Measurements from ENCODE around the gene PLEKHA5.

PLEKHA5 gene

DNA sequence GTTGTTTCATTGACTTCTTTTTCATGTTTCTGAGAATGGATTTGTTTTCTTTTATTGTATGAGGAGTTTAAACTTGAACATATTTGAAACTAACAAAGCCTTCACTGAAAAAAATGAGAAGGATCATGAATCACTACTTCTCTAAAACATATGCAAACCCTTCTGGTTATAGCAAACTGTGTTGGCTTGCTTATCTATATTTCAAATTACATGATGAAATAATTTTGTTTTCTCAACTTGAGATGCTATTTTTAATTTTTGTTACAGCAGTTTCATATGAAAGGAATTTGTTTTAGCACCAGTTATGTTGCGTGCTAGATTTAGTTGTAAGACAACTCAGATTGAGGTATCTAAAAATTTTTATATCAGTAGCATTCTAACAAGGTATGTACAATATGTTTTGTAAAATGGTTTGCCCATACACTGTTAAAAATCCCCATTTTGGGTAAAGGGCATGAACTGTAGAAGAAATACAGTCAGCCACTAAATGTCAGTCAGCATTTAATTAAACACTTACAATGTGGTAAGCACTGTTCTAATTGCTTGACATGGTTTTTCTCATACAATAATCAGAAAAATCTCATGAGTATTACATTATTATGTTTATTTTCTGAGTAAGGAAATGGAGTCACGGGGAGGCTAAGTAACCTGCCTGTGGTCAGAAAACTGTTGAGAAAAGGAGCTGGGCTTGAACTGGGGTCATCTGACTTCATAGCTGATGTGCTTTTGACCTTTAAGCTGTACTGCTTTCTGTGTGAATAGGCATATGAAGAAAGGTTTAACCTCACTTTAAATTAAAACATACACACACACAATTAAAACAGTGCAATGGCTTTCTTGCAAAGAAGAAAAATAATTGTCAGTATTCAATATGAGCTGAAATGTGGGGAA, 105.7 kb downstream of the PLEKHA5 start:
- DNase-seq, result no peak

DNA sequence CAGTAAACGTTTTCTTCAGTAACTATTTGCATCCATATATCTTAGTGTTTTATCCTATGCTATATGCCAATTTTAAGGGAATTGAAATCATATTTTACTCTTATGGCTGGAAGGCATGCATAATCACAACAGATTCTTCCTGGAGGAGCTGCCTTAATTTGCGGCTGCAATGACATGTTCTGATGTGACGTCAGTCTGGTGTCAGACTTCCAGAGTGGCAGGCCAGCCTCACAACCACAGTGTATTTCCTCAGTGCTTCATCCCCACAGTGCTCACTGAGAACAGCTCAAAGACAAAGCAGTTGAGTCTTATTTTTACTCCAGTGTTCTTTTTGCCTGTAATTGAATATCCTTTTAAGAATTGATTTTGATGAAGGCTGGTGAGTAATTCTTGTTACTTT, 107.1 kb downstream of the PLEKHA5 start:
- no peak for DNase-seq

DNA sequence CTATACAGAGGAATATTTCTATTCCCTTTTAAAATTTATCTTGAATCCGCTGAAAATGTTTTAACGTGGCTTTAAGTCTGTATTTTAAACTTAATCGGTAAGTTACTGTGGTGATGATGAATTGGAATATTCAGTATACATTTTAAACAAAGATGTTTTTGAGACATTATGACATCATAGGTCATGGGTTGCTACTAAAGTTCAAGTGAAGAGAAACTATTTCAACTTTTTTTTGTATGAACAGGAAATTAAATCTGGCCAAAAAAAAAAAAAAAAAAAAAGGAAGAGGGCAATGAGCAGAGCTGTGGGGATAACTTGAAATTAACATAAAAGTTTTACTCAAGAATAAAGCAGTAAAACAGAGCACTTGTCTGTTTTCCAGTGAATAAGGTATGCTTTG, 109.0 kb downstream of the PLEKHA5 start:
- DNase-seq, result no peak

DNA sequence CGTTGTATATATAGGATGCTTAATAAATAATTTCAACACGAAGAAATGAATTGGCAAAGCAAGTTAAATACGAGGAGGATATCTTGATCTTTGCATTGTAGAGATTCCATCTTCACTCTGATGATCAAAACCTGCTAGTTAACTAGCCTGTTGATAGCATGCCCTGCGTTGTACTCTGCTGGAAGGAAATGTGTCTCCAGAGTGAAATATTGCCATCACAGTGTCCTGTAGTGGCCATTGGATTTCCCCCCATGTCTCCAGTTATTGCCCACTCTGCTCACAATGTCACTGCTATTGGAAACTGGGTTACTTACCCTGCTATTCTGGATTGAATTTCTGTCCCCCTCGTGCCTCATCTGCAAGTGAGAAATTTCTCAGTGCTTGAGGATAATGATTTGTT, 109.6 kb downstream of the PLEKHA5 start:
- DNase-seq, result no peak

DNA sequence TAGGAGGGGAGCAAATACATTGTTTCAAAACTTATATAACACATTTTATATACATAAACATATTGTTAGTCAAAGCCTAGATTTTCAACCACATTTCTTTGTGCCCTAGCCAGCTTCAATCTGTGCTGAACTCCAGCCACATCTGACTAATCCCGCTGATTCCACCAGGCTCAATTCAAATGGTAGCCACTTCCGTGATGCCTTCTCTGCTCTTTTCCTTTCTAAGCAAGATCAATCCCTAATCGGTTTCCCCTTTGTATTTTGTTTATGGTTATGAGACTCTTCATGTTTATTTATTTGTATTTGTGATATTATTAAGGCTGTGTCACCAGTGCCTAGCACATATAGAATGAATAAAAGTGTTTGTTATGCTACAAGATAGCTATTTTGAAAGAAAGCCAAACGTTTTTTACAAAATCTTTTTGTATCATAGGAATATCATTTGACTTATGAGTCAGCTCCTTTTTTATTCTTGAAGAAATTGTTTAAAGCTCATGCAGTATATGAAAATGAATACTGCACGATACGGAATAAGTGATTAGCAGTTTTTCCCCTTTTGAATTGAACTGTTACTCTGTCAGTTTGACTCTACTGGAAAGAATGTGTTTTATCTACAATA, 110.2 kb downstream of the PLEKHA5 start:
- DNase-seq, result no peak

DNA sequence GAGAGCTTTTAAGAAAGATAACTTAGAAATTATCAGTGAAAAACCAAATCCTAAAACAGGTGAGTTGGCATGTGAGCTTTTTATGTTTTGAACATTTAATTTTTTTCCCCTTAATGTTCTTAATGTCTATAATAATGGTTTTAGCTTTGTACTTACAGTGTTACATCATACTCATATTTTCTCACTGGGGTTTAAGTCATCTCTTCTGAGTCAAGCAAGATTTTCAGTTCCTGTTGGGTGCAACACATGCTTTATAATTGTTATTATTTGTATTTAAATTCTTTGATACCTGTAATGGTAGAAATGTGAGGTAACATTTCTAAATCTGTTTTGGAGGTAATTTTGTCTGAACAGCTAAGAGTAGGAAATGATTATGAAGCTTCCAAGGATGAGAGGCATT, 113.0 kb downstream of the PLEKHA5 start:
- no peak for DNase-seq

DNA sequence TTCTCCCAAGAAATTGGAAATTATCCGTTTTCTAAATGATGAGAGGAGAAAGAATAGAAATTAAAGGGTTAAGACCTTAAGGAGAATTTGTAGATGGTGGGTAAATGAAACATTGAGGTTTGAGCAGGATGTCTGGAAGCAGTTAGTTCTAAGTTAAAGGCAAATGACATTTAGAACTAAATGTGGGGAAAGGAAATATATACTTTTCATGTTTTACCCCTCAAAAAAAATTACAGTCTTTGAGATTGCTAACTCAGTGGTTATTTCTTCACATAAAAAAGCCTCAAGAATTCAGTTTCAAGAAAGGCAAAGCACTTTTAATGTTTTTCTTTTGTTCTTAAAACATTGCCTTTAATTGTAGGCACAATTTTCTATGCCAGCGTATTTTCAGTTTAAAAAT, 114.0 kb downstream of the PLEKHA5 start:
- DNase-seq, result no peak

DNA sequence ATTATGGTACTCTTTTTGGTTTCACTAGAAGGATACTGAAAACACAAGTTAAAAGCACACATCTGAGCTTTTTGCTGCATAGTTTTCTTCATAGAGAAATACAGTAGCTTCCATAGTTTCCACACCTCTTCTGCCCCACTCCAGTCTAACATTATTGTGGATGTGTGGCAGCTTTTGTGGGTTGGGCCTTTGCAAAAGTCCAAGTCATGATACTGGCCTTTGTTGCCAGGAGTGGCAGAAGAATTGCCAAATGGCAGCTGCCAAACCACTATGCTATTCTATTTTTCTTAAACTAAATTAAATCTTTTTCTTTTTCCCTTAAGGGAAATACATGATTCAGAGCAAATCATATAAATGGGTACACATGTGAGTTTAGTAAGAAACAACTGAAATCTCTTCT, 114.8 kb downstream of the PLEKHA5 start:
- no peak for DNase-seq

DNA sequence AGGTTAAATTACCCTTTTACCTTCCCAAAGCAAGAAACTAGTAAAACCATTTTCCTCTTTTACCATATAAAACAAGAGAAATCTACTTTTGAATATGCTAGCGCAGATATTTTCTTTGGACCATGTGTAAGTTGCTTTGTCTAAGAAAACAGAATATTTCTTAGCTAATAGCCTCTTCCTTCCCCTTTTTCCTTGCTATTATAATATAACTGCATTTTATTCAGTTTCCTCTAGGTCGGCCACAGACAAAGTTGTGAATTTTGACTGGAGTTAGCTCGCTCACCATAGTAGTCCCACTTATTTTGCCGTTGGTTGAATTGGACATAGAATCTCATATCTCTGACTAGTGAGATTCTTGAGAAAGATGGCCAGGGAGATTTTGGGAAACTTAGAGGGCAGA, 115.6 kb downstream of the PLEKHA5 start:
- DNase-seq, result no peak

DNA sequence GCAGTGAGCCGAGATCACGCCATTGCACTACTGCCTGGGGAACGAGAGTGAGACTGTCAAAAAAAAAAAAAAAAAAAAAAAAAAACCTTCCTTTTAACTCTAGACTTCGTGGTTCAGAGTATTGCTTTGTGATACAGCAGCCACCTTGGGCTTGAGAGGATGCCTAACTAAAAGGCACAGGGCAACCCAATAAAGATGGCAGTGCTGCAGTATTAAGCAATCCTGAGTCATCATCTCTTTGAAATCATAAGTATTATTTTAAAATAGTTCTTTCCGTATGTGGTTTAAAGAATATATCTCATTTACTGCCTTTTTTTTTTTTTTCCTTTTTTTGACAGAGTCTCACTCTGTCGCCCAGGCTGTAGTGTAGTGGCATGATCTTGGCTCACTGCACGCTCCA, 116.1 kb downstream of the PLEKHA5 start:
- no peak for DNase-seq

DNA sequence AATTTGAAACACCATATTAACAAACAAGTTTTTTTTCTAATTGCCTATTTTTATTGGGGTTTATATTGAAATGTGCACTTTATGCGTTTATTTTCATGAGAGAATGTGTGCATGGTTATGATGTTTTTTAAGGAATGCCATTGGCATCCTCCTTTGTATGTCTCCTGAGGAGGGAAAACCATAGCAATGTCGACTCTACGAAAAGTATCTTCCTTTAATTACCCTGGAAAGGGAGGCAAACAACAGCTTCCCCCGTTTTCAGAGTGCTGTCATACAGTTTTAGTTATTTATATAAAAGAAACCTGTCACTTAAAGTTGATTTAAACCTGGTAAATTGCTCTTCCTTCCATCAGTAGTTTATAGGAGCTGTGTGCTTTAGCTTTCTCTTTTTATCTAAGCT, 117.4 kb downstream of the PLEKHA5 start:
- no peak for DNase-seq

DNA sequence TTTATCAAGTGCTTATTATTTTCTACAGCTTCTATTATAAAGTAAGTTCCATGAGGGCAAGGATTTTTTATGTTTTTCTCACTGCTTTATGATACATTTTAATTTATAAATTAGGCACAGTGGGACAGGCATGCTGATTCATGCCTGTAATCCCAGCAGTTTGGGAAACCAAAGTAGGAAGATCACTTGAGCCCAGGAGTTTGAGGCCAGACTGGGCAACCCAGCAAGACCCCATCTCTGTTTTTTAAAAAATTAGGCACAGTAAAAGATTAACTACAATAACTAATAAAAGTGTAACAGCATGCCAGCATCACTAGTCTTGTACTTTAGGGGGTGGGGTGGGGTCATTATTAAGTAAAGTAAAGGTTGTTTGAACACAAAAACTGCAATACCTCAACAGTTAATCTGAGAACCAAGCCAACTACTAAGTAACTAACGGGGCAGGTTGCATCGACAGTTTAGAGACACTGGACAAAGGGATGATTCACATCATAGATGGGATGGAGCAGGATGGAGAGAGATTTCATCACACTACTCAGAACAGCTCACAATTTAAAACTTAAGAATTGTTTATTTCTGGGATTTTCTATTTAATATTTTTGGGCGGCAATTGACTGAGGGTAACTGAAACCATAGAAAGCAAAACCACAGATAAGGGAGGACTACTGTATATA, 119.5 kb downstream of the PLEKHA5 start:
- DNase-seq, result no peak

DNA sequence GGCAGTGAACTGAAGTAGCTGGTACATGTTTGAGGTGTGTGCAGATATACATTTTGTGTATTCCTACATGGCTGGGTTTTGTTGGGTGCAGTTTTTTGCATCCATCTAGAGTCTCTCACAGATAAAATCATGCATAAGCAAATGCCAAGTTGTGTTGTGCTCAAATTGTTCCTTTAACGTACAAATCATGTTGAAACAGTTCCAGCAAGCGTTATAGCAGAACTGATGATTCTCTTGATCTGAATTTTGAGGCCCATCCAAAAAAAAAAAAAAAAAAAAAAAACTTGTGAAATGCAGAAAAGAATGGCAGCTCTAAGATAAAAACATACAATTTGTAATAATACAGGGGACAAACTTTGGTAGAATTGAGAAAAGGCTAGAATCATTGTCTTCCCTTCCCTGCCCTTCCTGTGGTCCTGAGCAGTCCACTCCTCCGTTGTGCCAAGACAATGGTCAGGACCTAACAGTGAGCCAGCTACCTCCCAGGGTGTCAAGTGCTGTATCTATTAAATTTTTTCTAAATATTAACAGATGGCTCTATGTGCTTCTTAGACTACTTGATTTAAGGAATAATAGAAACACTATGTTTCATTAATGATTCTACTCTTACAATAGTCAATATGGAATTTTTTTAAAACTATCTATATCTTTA, 122.1 kb downstream of the PLEKHA5 start:
- no peak for DNase-seq

DNA sequence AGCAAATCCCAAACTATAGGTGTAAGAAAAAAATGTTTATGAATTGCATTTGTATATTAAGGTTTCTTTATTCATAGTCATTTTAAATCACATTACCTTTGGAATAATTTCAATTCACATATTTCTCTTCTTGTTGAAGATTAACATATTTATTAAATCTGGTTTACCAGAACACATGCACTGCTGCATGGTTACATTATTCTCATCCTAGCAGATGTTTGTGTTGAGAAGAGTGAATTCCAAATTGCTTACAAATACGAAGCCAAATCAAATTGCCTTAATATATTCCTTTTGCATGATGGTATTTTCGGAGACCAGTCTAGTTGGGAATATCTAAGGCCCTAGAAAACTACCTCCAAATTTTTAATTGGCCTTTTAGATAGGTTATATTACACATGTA, 130.6 kb downstream of the PLEKHA5 start:
- DNase-seq, result no peak

DNA sequence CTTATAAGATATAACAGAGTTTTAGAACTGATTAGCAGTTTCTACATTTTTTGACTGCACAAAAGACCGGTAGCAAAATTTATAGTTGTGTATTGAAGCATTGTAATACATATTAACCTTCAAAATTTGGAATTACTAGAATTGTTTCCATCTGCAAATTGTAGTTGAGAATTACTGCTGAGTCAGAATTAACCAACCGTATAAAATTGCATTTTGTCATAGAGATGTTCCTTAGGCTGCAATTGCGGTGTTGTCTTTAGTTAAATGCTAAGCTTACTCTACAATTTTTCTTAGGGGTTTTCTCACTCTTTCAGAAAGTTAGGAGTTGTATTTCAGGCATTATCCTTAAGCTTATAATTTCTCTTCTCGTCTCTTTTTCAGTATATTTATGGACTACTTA, 132.2 kb downstream of the PLEKHA5 start:
- no peak for DNase-seq

DNA sequence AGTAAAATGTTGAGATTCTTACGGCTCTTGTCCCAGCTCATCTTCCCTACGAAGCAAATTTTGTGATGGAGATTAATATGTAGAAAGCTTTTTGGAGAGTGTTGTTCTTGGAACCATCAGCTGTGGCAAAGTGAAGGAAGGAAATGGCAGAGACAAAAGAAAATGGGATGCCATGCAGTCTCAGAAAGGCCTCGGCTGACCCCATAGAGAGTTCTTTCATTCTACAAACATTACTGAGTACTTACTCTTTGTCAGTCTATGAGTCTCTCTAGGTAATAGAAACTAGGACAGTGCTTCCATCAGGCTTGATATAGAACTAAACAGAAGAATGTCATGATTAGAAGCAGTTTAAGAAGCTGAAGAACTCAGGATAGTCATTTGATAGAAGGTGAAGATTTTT, 134.1 kb downstream of the PLEKHA5 start:
- DNase-seq, result no peak

DNA sequence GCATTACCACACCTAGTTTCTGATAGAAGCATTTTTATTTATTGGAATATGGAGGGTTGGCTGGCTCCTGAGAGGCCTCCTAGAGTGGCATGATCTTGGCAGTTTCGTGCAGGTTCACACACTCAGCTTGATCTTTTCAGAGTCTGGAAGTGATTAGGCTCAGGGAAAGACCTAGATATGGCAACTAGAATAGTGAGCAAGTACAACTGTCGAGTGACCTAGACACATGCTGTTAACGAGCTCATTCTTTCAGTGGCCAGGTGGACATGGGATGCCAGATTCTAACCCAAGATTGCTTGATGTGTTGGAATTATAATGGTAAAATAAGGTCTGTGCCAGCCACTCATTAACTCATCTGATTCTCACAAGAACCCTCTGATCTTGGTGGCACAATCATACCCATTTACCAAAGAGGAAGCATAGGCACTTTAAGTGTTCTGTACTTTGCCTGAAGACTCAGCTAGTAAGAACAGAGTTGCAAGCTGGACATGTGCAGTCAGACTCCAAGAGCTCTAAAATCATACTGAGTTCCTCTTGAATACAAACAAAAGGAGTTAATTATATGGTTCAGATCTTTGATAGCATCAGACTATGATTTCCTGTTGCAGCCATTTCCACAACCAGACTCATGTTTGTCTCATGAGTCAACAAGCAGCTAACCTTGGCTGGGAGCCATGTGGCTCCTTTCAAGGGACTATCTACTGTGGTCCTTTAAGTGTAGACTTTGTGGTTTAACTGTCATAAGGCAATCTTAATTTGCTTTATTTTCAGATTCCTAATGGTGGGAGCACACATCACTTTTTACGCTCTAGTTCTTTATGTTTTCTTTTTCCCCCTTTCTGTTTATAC, 144.2 kb downstream of the PLEKHA5 start:
- peak; percentile 81 for DNase-seq

DNA sequence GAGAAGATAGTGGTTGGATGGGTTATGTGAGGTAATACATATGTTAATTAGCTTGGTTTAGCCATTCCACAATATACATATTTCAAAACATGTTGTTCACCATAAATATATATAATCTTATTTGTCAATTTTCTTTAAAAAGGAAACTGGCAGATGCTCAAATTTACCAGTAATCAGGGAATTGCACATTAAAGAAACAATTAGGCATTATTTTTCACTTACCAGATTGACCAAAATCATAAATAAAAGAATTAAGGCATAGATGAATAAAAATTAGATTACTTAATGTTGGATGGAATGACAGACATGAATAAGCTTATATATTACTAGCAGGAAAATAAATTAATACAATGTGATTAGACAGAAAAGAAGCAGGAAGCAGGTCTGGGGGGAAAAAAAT, 147.2 kb downstream of the PLEKHA5 start:
- DNase-seq, result no peak

DNA sequence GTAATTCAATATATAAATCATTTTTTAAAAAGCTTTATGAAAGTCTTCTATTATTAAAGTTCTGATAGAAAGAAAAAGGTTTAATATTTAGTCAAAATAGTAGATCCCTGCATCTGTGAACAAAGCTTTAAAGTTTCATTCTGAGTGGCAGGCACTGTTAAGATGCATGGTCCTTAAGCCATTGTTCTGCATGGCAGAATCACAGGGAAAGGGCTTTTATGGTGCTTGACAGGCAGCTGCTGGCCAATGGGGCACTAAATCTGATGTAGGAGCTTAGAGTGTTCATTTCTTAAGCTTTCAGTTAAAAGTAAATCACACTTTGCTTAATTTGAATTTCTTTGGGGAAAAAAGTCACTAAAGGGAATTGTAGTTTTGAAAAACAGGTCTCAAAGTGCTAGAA, 148.2 kb downstream of the PLEKHA5 start:
- DNase-seq, result no peak

DNA sequence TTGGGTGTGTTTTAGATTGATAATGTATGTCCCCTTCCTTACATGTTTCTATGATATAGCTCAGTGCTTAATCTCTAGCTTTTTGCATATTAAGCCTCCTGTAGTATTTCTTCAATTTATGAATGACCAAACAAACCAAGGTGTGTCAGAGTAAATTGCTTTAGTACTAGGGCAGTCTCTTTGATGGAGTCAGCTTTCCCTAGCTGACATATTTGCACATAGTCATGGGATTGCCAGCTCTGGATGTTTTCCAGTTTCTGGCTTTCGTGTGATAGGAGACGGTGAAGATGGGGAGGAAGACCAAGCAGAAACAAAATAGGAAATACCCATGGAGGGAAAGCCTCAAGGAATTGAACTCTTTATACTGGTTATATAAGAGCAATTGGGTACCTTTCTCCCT, 148.9 kb downstream of the PLEKHA5 start:
- no peak for DNase-seq

DNA sequence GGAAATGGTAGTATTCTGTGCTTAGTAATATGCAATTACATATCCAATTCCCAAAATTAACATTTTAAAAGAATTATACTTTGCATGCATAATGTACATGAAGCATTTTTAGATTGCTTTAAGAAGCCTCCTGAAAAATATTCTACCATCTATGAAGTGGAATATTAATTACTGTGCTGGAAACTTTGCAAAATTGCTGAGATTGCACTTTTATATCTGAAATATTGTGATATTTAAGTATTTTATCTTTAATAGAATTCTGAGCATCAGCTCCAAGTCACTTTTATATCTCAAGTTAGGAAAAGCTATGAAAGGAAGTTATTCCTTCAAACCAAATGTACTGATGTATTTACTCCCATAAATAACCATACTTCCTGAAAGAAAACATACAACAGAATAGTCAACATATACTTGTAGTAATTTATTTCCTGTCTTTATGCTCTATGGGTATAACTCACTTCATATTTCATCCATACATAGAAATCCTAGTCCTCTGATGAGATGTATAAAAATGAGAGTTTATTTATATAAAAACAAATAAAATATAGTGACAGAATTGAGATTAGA, 152.7 kb downstream of the PLEKHA5 start:
- no peak for DNase-seq

DNA sequence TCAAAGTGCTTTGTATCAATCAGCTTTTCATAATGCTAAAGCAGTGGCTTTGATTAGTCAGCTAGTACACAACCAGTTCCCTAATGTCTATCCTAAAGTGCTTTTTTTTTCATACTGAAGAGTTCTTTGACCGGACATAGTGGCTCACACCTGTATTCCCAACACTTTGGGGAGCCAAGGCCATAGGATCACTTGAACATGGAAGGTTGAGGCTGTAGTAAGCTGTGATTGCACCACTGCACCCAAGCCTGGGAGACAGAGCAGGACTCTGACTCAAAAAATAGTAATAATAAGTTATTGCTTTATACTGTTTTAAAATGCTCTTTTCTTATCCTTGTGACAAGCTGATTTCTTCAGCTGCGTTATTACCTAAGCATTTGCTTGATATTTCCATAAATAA, 155.1 kb downstream of the PLEKHA5 start:
- no peak for DNase-seq

Measured in CD4-positive, alpha-beta T cell treated with Interleukin-4 for 4 hours (primary cell).